Measurements from ENCODE around the gene RDH8.

Gene RDH8

GRCh38 chr19:10013316-10013715 is at the start of gene RDH8:
RDH8 (plus strand) TSS chr19:10013483; CDS start chr19:10013498, 15 bp downstream.
- no peak for DNase-seq
- CTCF ChIA-PET: no interaction called here
- Mint-ChIP-seq H3K4me3 (no peak within 1 kb of the TSS), H3K9me3 (no peaks in the 10 kb centered on the region), H3K27ac (no peak within 1 kb of the TSS), H3K4me1 (peaks cover 4% of the 10 kb centered on the region), H3K27me3 (peaks cover 55% of the 10 kb centered on the region), H3K36me3 (no peaks in the 10 kb centered on the region)

- Mint-ChIP-seq H3K9me3 (no peaks in the 10 kb centered on the region), H3K27me3 (peaks cover 53% of the 10 kb centered on the region), H3K4me1 (no peaks in the 10 kb centered on the region), H3K4me3 (no peak overlapping the region), H3K36me3 (no peaks in the 10 kb centered on the region), H3K27ac (no peak overlapping the region)
- CTCF ChIA-PET: no interaction called here
- no peak for DNase-seq
Measured at GRCh38 chr19:9966024-9966423, 47.3 kb upstream of the RDH8 start.

- Mint-ChIP-seq H3K9me3 (no peaks in the 10 kb centered on the region), H3K4me3 (no peak overlapping the region), H3K36me3 (no peaks in the 10 kb centered on the region), H3K27ac (no peak overlapping the region), H3K4me1 (no peaks in the 10 kb centered on the region), H3K27me3 (peaks cover 50% of the 10 kb centered on the region)
- CTCF ChIA-PET: no interaction called here
- no peak for DNase-seq
Measured at GRCh38 chr19:9966448-9966847, 46.8 kb upstream of the RDH8 start.

GRCh38 chr19:9967326-9967725 is 46.0 kb upstream of the RDH8 start:
- Mint-ChIP-seq H3K9me3 (no peaks in the 10 kb centered on the region), H3K4me1 (no peaks in the 10 kb centered on the region), H3K27ac (no peak overlapping the region), H3K4me3 (no peak overlapping the region), H3K36me3 (no peaks in the 10 kb centered on the region), H3K27me3 (peaks cover 48% of the 10 kb centered on the region)
- DNase-seq: no peak
- CTCF ChIA-PET: no interaction called here

- no peaks in the 10 kb centered on the region for H3K36me3 Mint-ChIP-seq
- CTCF ChIA-PET: no interaction called here
- H3K9me3 Mint-ChIP-seq: no peaks in the 10 kb centered on the region
- peaks cover 42% of the 10 kb centered on the region for H3K27me3 Mint-ChIP-seq
- H3K4me1 Mint-ChIP-seq: no peaks in the 10 kb centered on the region
- no peak overlapping the region for H3K4me3 Mint-ChIP-seq
- no peak for DNase-seq
- no peak overlapping the region for H3K27ac Mint-ChIP-seq
Measured at GRCh38 chr19:9968820-9969687, 44.2 kb upstream of the RDH8 start.

- H3K4me3 Mint-ChIP-seq: no peak overlapping the region
- no peak for DNase-seq
- H3K4me1 Mint-ChIP-seq: no peaks in the 10 kb centered on the region
- H3K36me3 Mint-ChIP-seq: no peaks in the 10 kb centered on the region
- H3K27me3 Mint-ChIP-seq: peaks cover 40% of the 10 kb centered on the region
- H3K27ac Mint-ChIP-seq: no peak overlapping the region
- H3K9me3 Mint-ChIP-seq: no peaks in the 10 kb centered on the region
- CTCF ChIA-PET: no interaction called here
Measured at GRCh38 chr19:9969688-9969975, 43.7 kb upstream of the RDH8 start.

GRCh38 chr19:9970481-9970880 is 42.8 kb upstream of the RDH8 start:
- Mint-ChIP-seq H3K36me3 (no peaks in the 10 kb centered on the region), H3K4me3 (no peak overlapping the region), H3K27me3 (peaks cover 32% of the 10 kb centered on the region), H3K4me1 (no peaks in the 10 kb centered on the region), H3K9me3 (no peaks in the 10 kb centered on the region), H3K27ac (no peak overlapping the region)
- CTCF ChIA-PET: no interaction called here
- DNase-seq: no peak

- Mint-ChIP-seq H3K27me3 (peaks cover 24% of the 10 kb centered on the region), H3K36me3 (no peaks in the 10 kb centered on the region), H3K27ac (no peak overlapping the region), H3K4me1 (no peaks in the 10 kb centered on the region), H3K9me3 (no peaks in the 10 kb centered on the region), H3K4me3 (no peak overlapping the region)
- CTCF ChIA-PET: no interaction called here
- no peak for DNase-seq
Measured at GRCh38 chr19:9971166-9971897, 42.0 kb upstream of the RDH8 start.

- no peaks in the 10 kb centered on the region for H3K4me1 Mint-ChIP-seq
- CTCF ChIA-PET: no interaction called here
- no peaks in the 10 kb centered on the region for H3K36me3 Mint-ChIP-seq
- no peak overlapping the region for H3K27ac Mint-ChIP-seq
- peaks cover 16% of the 10 kb centered on the region for H3K27me3 Mint-ChIP-seq
- no peak overlapping the region for H3K4me3 Mint-ChIP-seq
- no peaks in the 10 kb centered on the region for H3K9me3 Mint-ChIP-seq
- DNase-seq: no peak
Measured at GRCh38 chr19:9972103-9972502, 41.2 kb upstream of the RDH8 start.

GRCh38 chr19:9981406-9982260 is 31.6 kb upstream of the RDH8 start:
- H3K27ac Mint-ChIP-seq: no peak overlapping the region
- no peaks in the 10 kb centered on the region for H3K9me3 Mint-ChIP-seq
- no peak for DNase-seq
- no peaks in the 10 kb centered on the region for H3K36me3 Mint-ChIP-seq
- H3K27me3 Mint-ChIP-seq: peaks cover 20% of the 10 kb centered on the region
- H3K4me3 Mint-ChIP-seq: no peak overlapping the region
- H3K4me1 Mint-ChIP-seq: no peaks in the 10 kb centered on the region
- CTCF ChIA-PET: no interaction called here

- CTCF ChIA-PET: interaction anchor here (0.7 kb wide), 1 partner anchor 50 kb away, joined by 3 read pairs; no protein-coding TSS in a partner anchor
- Mint-ChIP-seq H3K27me3 (peaks cover 29% of the 10 kb centered on the region), H3K4me3 (no peak overlapping the region), H3K4me1 (no peaks in the 10 kb centered on the region), H3K27ac (no peak overlapping the region), H3K9me3 (no peaks in the 10 kb centered on the region), H3K36me3 (no peaks in the 10 kb centered on the region)
- no peak for DNase-seq
Measured at GRCh38 chr19:9986787-9987281, 26.4 kb upstream of the RDH8 start.

- Mint-ChIP-seq H3K9me3 (no peaks in the 10 kb centered on the region), H3K27me3 (peaks cover 18% of the 10 kb centered on the region), H3K27ac (no peak overlapping the region), H3K36me3 (no peaks in the 10 kb centered on the region), H3K4me1 (no peaks in the 10 kb centered on the region), H3K4me3 (no peak overlapping the region)
- DNase-seq: no peak
- CTCF ChIA-PET: no interaction called here
Measured at GRCh38 chr19:9989504-9989903, 23.8 kb upstream of the RDH8 start.

- H3K27me3 Mint-ChIP-seq: peaks cover 28% of the 10 kb centered on the region
- H3K27ac Mint-ChIP-seq: no peak overlapping the region
- DNase-seq: no peak
- CTCF ChIA-PET: no interaction called here
- H3K4me1 Mint-ChIP-seq: no peaks in the 10 kb centered on the region
- no peak overlapping the region for H3K4me3 Mint-ChIP-seq
- H3K36me3 Mint-ChIP-seq: no peaks in the 10 kb centered on the region
- no peaks in the 10 kb centered on the region for H3K9me3 Mint-ChIP-seq
Measured at GRCh38 chr19:9991425-9992191, 21.7 kb upstream of the RDH8 start.

GRCh38 chr19:9995084-9995483 is 18.2 kb upstream of the RDH8 start:
- Mint-ChIP-seq H3K4me1 (peaks cover 2% of the 10 kb centered on the region), H3K4me3 (no peak overlapping the region), H3K36me3 (no peaks in the 10 kb centered on the region), H3K9me3 (no peaks in the 10 kb centered on the region), H3K27me3 (peaks cover 46% of the 10 kb centered on the region), H3K27ac (no peak overlapping the region)
- CTCF ChIA-PET: interaction anchor here (1.1 kb wide), 1 partner anchor 10 kb away, joined by 3 read pairs; no protein-coding TSS in a partner anchor
- DNase-seq: no peak

Measured in activated naive CD4-positive, alpha-beta T cell treated with anti-CD3 and anti-CD28 coated beads, Interleukin-2, amount 10 ng/mL, durations not matched to agents 7 days and 5 days (primary cell).